H1 (cell line): ENCODE data around the gene LBX1. TPM values are rescaled to one million over a fixed set of nuclear protein-coding genes. Genes with fewer than 3 reads are reported as not detected.

Experiments used
- JUND ChIP-seq: IDR thresholded peaks from 2 replicates; pipeline ENCODE4 v1.6.1; 2011; ENCODE audit warnings: mild to moderate bottlenecking, improper control_type of control experiment, low read length
- MAFK ChIP-seq: IDR thresholded peaks from 2 replicates; pipeline ENCODE4 v1.6.1; 2012; ENCODE audit warnings: low read depth, mild to moderate bottlenecking, improper control_type of control experiment, low read length
- RAD21 ChIP-seq, 2 experiments: IDR thresholded peaks in 1 of 2; conservative IDR thresholded peaks in 1 of 2; 2 replicates each; pipeline ENCODE4 v1.6.1; 2011; ENCODE audit warnings: low read depth in 2 of 2, low read length in 2 of 2, improper control_type of control experiment in 1 of 2, inconsistent platforms in 1 of 2, mild to moderate bottlenecking in 1 of 2, moderate library complexity in 1 of 2
- YY1 ChIP-seq: IDR thresholded peaks from 2 replicates; pipeline ENCODE4 v1.6.1; 2011; ENCODE audit warnings: low read depth, mild to moderate bottlenecking, low read length
- polyA plus RNA-seq, 7 experiments: library from polyadenylated mRNA; depleted of rRNA in 3 of 7; stranded (reverse) in 5 of 7; unstranded in 2 of 7; fragments of >200 nt in 5 of 7; fragments of 200-250 nt in 2 of 7; gene quantifications; 1 replicate in 5 of 7; 2 replicates in 1 of 7; 4 replicates in 1 of 7; pipeline versions ENCODE4 v1.2.1 to v1.2.3, GENCODE V29; 2011 to 2013; ENCODE audit warnings: missing spikeins in 2 of 7, mixed read lengths in 2 of 7
- total RNA-seq: library from RNA; stranded (reverse); fragmentation: NEBNext Ultra II Directional; extraction: Animal tissue kit (Norgen Biotek cat#: 25700); gene quantifications from 2 replicates; pipeline ENCODE4 v1.2.1, GENCODE V29; 2021

The LBX1 gene
- total and polyA plus RNA-seq, 2 of the 8 experiments (the other 6 are each of a cell fraction or from before 2014, with no cell fraction given) = not detected

DNA sequence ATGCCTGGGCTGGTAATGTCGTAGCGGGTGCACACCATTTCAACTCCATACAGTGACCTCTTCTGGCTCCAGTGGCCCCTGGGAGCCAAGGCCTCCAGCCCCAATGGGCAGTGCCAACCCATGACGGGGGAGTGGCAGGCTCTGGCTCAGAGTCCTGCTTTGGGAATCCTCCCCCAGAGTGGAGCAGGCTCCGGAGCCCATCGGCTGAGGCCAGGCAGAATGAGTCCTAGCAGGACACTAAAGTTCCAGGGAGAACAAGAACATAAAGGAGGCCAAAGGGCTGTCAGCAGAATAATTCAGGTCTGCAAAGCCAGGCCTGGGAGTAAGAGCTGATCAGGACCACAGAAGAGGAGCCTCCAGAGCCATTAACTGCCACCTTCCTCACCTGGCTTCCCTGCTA lies 33.3 kb downstream of the LBX1 start (continued):
- TF ChIP-seq YY1 = no peak
- no peak for TF ChIP-seq RAD21 (IDR thresholded peaks at IDR 0.05 in 1 of 2, conservative IDR thresholded peaks at IDR 0.05 in 1 of 2; ENCODE audit: low read depth in 2 of 2, low read length in 2 of 2)
- no peak for TF ChIP-seq MAFK
- no peak for TF ChIP-seq JUND
- TF ChIP-seq, all 59 proteins: peak for 0
